Measurements from ENCODE around the gene ARHGAP35.
A peak's percentile ranks its signal among the peaks of the same experiment; 100 is the strongest.
"Not testable (repeated sequence)": the region's sequence is repeated elsewhere in the genome, so short reads cannot be mapped to it uniquely, and the experiment has no call there.

The ARHGAP35 gene

GRCh38 chr19:46850228-46851203 lies 10.3 kb upstream of the ARHGAP35 start, which contains the start of gene AP2S1:
Gene AP2S1 (minus strand): TSS chr19:46850846. CDS start chr19:46850766, 80 bp downstream.
- in situ Hi-C loops (cut with HindIII; ENCODE audit: low pct_unique_long_range_greater_than_20kb, low sequenced_read_pairs), result no loop called here
- no peak for TF ChIP-seq JUND (IDR thresholded peaks at IDR 0.05; ENCODE audit: low read depth)
- peak; percentile 75 to 99 for DNase-seq (ENCODE audit: low read depth in 1 of 2, low spot score in 1 of 2)

- in situ Hi-C loops (cut with HindIII; ENCODE audit: low pct_unique_long_range_greater_than_20kb, low sequenced_read_pairs), result no loop called here
- no peak for DNase-seq (ENCODE audit: low read depth in 1 of 2, low spot score in 1 of 2)
- TF ChIP-seq JUND (IDR thresholded peaks at IDR 0.05; ENCODE audit: low read depth), result no peak
Observed at GRCh38 chr19:46852830-46853229, 8.0 kb upstream of the ARHGAP35 start.

- DNase-seq (ENCODE audit: low read depth in 1 of 2, low spot score in 1 of 2); in situ Hi-C loops (cut with HindIII; ENCODE audit: low pct_unique_long_range_greater_than_20kb, low sequenced_read_pairs): not testable (repeated sequence)
Observed at GRCh38 chr19:46854698-46855097, 6.1 kb upstream of the ARHGAP35 start.

- no peak for TF ChIP-seq JUND (IDR thresholded peaks at IDR 0.05; ENCODE audit: low read depth)
- peak; percentile 74 to 94 for DNase-seq (ENCODE audit: low read depth in 1 of 2, low spot score in 1 of 2)
- in situ Hi-C loops (cut with HindIII; ENCODE audit: low pct_unique_long_range_greater_than_20kb, low sequenced_read_pairs), result no loop called here
Observed at GRCh38 chr19:46856062-46857022, 4.5 kb upstream of the ARHGAP35 start.

GRCh38 chr19:46859637-46860124 lies 1.1 kb upstream of the ARHGAP35 start:
- in situ Hi-C loops (cut with HindIII; ENCODE audit: low pct_unique_long_range_greater_than_20kb, low sequenced_read_pairs), result no loop called here
- no peak for DNase-seq (ENCODE audit: low read depth in 1 of 2, low spot score in 1 of 2)
- no peak for TF ChIP-seq JUND (IDR thresholded peaks at IDR 0.05; ENCODE audit: low read depth)

- peak; percentile 72 to 98 for DNase-seq (ENCODE audit: low read depth in 1 of 2, low spot score in 1 of 2)
- in situ Hi-C loops (cut with HindIII; ENCODE audit: low pct_unique_long_range_greater_than_20kb, low sequenced_read_pairs), result no loop called here
- no peak for TF ChIP-seq JUND (IDR thresholded peaks at IDR 0.05; ENCODE audit: low read depth)
Observed at GRCh38 chr19:46860125-46860845, 512 bp upstream of the ARHGAP35 start.

GRCh38 chr19:46861691-46862502 lies 1.1 kb downstream of the ARHGAP35 start:
- peak in 1 of 2 experiments; percentile 44 for DNase-seq (ENCODE audit: low read depth in 1 of 2, low spot score in 1 of 2)
- in situ Hi-C loops (cut with HindIII; ENCODE audit: low pct_unique_long_range_greater_than_20kb, low sequenced_read_pairs), result no loop called here
- no peak for TF ChIP-seq JUND (IDR thresholded peaks at IDR 0.05; ENCODE audit: low read depth)

- TF ChIP-seq JUND (IDR thresholded peaks at IDR 0.05; ENCODE audit: low read depth), result no peak
- in situ Hi-C loops (cut with HindIII; ENCODE audit: low pct_unique_long_range_greater_than_20kb, low sequenced_read_pairs), result no loop called here
- DNase-seq (ENCODE audit: low read depth in 1 of 2, low spot score in 1 of 2), result no peak
Observed at GRCh38 chr19:46862503-46862834, 1.7 kb downstream of the ARHGAP35 start.

GRCh38 chr19:46862974-46863632 lies 2.3 kb downstream of the ARHGAP35 start:
- DNase-seq (ENCODE audit: low read depth in 1 of 2, low spot score in 1 of 2), result no peak
- TF ChIP-seq JUND (IDR thresholded peaks at IDR 0.05; ENCODE audit: low read depth), result no peak
- in situ Hi-C loops (cut with HindIII; ENCODE audit: low pct_unique_long_range_greater_than_20kb, low sequenced_read_pairs), result no loop called here

GRCh38 chr19:46863818-46864629 lies 3.2 kb downstream of the ARHGAP35 start:
- peak; percentile 67 to 99 for DNase-seq (ENCODE audit: low read depth in 1 of 2, low spot score in 1 of 2)
- peak; percentile 87 for TF ChIP-seq JUND (IDR thresholded peaks at IDR 0.05; ENCODE audit: low read depth)
- in situ Hi-C loops (cut with HindIII; ENCODE audit: low pct_unique_long_range_greater_than_20kb, low sequenced_read_pairs), result no loop called here

All from T47D (cell line).